Cortex of kidney (tissue), 1 donor: ENCODE results near the gene OR51B5.
"Not testable (repeated sequence)": the region's sequence is repeated elsewhere in the genome, so short reads cannot be mapped to it uniquely, and the experiment has no call there.

ENCODE experiments used
- DNase-seq: peaks from one replicate; lab custom pipeline; 2025; lab: John Stamatoyannopoulos, UW

OR51B5 gene, protein sequence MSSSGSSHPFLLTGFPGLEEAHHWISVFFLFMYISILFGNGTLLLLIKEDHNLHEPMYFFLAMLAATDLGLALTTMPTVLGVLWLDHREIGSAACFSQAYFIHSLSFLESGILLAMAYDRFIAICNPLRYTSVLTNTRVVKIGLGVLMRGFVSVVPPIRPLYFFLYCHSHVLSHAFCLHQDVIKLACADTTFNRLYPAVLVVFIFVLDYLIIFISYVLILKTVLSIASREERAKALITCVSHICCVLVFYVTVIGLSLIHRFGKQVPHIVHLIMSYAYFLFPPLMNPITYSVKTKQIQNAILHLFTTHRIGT

GRCh38 chr11:5343474-5344335 is at the start of gene OR51B5:
TSS of gene OR51B5 (minus strand) at chr11:5343524. CDS start at chr11:5343524, 0 bp downstream.
- DNase-seq, result no peak

GRCh38 chr11:5390210-5390609 is 46.9 kb upstream of the OR51B5 start:
- DNase-seq, result no peak

GRCh38 chr11:5384335-5384734 is 41.0 kb upstream of the OR51B5 start:
- no peak for DNase-seq

GRCh38 chr11:5383576-5383975 is 40.3 kb upstream of the OR51B5 start, which contains the start of gene OR51M1:
TSS of gene OR51M1 (plus strand) at chr11:5383812. CDS start at chr11:5389399, 5,587 bp downstream.
- no peak for DNase-seq

GRCh38 chr11:5380740-5381342 is 37.5 kb upstream of the OR51B5 start:
- no peak for DNase-seq

DNA sequence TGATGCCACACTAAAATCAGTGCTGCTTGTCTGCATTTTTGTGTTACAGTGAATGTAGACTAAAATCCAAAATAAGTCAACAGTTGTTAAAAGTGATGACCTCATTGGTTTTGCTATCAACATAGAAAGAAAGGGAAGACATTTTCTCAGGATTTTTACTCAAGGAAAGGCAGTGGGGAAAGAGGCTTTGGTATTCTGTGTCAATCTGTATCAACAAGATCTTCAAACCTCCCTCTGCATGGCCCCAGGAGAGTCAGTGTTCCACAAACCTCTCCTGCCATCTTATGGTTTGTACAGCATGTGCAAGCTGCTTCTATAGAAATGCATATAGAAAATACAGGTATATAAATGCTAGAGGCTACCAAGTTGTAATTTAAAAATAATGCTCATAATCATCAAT is 26.5 kb upstream of the OR51B5 start:
- DNase-seq, result no peak

DNA sequence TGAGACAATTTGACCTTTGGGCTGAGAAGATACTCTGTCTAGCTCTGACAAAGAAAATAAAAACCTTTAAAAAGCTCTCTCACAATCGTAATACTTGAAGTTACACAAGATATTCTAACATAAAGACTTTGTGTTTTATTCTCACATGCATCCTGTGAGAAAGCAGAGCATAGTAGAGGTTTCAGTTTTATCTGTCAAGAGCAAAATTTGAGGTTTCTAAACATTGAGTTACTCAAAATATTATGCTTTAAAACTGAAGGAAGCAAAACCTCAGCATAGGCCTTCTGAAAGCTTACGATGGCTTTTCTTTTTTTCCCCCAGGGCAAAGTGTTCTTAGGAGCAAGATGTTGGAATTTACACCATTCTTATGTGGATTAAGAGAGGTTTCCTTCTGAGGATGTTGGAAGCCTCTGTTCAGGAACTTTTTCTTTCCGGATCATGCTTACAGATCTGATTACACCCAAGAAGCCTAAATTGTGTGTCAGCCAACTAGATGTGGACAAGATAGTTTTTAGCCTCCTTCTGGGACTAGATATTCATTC is 25.2 kb upstream of the OR51B5 start:
- DNase-seq, result no peak

DNA sequence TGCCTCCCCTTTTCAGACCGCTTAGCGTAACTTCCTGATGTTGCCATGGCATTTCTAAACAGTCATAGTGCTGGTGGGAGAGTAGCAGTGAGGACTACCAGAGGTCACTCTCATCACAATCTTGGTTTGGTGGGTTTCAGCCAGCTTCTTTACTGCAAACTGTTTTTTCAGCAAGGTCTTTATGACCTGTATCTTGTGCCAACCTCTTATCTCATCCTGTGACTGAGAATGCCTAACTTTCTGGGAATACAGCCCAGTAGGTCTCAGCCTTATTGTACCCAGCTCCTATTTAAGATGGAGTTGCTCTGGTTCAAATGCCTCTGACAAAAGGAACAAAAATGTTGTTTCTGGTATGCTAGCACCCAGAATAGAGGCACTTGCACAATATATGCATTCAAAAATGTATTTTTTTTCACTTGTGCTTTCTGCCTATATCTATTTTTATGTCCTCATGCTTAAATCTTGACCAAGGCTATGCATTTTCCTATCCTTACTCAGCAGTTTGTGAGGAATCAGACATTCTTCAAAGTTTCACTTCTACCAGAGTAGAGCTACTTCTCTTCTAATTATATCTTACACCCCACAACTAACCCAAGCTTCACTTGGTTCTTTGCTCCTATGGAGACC is 24.2 kb upstream of the OR51B5 start:
- no peak for DNase-seq

GRCh38 chr11:5366856-5367255 is 23.5 kb upstream of the OR51B5 start:
- no peak for DNase-seq

GRCh38 chr11:5366365-5366764 is 23.0 kb upstream of the OR51B5 start:
- not testable (repeated sequence) for DNase-seq

DNA sequence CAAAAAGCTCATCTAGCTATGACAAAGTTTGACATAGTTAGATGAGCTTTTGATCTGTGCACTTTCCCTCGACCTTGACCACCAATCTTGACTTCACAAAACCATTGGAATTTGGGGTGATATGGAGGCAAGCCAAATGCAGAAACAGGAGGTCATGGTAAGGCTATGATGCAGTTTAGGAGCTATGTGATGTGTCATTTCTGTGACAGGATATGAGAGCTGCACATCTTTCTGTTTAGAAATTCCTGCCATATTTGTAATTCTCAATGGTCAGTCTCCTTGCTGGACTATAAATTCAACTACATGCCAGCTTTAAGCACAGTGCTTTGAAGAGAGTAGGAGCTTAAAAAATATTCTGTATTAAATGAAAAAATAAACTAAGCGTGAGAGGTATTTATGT is 20.9 kb upstream of the OR51B5 start:
- no peak for DNase-seq

DNA sequence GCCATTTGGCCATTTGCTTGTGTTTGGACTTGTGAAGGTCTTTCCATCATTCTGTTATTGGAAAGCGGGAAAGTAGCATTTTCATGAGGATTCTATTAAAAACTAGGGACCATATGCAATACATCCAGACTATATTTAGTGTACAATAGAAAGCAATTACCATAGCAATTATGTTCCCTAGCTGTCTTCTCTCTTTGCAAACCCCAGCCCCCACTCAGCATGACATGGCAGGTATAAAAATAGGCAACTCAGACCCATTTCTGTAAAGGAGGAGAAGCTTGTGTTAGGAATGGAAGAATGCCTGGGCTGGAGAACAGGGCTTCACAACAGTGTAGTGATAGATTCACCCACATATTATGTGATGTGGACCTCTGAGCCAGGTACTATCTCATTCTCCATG is 20.4 kb upstream of the OR51B5 start:
- DNase-seq, result no peak

GRCh38 chr11:5362017-5362625 is 18.8 kb upstream of the OR51B5 start:
- DNase-seq, result no peak

DNA sequence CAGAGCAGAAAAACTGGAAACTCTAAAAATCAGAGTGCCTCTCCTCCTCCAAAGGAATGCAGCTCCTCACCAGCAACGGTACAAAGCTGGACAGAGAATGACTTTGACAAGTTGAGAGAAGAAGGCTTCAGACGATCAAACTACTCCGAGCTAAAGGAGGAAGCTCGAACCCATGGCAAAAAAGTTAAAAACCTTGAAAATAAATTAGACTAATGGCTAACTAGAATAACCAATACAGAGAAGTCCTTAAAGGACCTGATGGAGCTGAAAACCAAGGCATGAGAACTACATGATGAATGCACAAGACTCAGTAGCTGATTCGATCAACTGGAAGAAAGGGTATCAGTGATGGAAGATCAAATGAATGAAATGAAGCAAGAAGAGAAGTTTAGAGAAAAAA is 12.7 kb upstream of the OR51B5 start:
- DNase-seq, result not testable (repeated sequence)

DNA sequence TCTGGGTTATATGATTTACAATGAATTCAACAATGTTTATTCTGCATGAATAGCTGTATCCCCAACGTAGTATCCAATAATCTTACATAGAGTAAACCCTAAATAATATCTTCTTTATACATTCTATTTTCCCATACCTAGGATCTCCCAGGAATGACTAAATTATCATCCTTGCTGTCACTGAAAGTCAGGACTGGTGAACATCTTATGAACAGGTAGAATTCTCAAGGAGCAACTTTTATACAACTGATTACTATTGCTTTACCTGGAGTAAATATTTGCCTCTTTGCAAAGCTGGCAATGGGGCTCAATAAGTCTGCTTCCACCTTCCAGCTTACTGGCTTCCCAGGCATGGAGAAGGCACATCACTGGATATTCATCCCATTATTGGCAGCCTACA is 7.9 kb upstream of the OR51B5 start, which contains the start of gene OR51B6:
TSS of gene OR51B6 (plus strand) at position 301 of the 400 bp plus-strand sequence. CDS start at position 301, 0 bp downstream.
- DNase-seq, result no peak

DNA sequence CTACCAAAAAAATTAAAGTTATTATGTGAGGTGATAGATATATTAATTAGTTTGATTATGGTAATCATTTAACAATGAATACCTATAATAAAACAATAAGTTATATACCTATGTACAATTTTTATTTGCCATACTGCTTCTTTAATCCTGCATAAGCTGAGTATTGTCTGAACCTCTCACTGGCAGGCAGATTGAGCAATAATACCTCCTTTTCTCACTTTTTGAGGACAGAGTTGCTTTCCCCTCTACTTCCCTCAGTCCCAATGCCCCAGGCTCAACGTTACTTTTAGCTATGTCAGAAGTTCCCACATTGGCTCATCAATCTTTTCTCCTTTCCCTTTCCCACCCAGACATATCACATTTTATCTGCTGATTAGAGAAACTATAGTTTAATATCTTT is 6.2 kb upstream of the OR51B5 start:
- DNase-seq, result no peak

- DNase-seq, result no peak
Measured at GRCh38 chr11:5348551-5349194, 5.3 kb upstream of the OR51B5 start.

GRCh38 chr11:5345831-5346230 is 2.5 kb upstream of the OR51B5 start:
- no peak for DNase-seq

DNA sequence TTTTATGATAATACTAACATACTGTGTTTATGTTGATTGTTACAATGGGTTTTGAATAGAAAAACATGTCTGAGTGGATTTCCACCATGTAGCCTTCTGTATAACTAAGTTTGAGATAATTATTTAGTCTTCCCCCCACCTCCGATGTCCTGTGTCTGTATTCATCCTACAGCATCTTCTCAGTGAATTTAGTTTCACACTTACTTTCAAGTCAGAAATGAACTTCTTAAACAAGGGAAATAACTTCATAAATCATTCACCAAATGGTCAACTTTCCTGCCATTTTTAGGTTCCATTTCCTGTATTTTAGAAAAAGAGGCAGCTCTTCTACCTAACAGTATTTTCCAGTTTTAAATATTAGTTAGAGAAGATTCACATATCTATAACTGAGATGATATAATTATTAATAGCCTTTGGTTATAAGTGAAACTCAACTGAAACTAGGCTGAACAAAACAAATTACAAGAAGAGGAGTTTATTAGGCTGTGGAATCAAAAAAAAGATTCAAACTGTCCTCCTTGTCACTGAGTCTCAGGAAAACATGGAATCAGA is 3.5 kb downstream of the OR51B5 start:
- no peak for DNase-seq

- not testable (repeated sequence) for DNase-seq
Measured at GRCh38 chr11:5337253-5337652, 6.1 kb downstream of the OR51B5 start.

GRCh38 chr11:5336331-5336730 is 7.0 kb downstream of the OR51B5 start:
- DNase-seq, result no peak
